GM21367 (cell line): ENCODE data around the gene CBX2.
"Not testable (repeated sequence)": the region's sequence is repeated elsewhere in the genome, so short reads cannot be mapped to it uniquely, and the experiment has no call there.

Experiments used
- ATAC-seq: cut with Tn5 transposase; IDR thresholded peaks from one replicate; pipeline ENCODE4 v1.9.1; 2021; ENCODE audit not compliant: unreplicated experiment

CBX2 gene

DNA sequence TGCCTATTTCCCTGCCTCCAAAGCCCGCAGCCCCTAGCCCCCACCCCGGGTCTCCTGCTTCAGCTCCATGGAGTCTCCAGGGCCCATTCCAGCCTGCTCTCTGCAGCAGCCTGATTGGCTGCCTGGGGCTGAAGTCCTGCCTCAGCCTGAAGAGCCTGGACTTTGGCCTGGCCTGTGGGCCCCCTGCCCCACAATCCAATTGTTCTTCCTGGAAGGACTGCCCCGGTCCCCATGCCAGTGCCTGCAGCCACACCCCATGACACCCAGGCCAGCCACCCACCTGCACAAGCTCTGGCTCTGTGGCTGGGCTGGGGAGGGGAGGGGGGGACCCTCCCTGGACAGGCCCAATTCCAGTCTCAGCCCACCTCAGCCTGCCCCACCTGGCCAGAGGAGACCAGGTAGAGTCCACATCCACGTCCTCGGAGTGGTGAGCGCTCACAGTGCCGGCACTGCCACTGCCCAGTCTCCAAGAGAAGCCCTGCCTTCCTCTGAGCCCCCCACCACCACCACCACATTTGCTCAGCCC lies 34.9 kb upstream of the CBX2 start:
- ATAC-seq: no peak

DNA sequence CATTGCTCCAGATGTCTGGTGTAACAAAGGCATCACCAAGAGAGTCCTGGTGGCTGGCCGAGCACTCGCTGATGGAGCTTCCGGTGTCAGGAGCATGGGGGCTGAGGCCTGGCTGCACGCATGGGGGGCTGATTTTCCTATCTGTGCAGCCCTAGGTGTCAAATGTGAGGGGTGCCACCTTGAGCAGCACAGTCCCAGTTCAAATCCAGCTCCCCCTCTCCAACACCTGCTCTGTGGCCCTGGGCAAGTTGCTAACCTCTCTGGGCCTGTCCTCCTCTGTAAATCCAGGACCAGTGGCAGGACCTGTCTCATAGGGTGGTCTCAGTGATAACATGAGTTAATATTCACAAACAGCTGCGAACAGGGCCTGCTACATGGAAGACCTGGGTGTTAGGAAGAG lies 34.3 kb upstream of the CBX2 start:
- no peak for ATAC-seq

DNA sequence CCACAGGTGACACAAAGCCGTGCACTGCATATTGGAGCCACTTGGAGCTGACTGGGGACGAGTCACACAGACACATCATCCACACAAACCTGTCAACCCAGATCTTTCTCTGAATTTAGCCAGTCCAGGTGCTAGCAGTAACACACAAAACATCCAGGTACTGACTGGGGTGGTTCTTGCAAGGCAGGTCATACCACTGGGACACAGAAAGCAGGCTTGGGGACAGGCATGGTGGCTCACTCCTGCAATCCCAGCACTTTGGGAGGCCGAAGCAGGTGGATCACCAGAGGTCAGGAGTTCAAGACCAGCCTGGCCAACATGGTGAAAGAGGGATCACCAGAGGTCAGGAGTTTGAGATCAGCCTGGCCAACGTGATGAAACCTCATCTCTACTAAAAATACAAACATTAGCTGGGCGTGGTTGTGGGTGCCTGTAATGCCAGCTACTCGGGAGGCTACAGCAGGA lies 32.3 kb upstream of the CBX2 start:
- ATAC-seq: no peak

DNA sequence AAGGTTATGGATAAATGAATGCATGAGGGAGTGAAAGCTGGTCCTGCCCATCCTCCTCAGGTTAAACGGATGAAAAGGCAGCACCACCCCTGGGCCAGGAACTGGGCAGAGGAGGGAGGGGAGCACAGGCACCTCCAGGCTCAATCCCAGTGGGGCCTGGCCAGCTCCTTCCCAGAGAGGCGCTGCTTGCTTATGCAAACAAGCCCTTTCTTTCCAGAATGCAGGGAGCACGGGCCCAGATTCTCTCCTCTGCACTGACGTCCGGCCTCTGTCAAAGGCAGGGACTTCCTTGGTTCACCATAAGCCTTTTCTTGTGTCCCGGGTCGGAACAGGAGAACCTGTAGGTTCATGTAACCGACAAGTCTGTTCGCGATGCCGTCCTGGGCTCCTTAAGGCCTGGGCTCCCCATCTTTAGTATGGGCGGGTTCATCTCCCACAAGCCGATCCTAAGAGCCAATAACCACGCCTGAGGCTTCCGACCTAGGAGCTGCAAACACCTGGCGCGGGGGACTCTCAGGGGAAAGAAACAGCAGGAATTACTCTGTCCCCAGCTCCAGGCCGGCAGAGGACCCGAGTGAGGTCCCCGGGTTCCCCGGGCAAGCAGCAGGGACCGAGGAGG lies 30.9 kb upstream of the CBX2 start:
- ATAC-seq: no peak

DNA sequence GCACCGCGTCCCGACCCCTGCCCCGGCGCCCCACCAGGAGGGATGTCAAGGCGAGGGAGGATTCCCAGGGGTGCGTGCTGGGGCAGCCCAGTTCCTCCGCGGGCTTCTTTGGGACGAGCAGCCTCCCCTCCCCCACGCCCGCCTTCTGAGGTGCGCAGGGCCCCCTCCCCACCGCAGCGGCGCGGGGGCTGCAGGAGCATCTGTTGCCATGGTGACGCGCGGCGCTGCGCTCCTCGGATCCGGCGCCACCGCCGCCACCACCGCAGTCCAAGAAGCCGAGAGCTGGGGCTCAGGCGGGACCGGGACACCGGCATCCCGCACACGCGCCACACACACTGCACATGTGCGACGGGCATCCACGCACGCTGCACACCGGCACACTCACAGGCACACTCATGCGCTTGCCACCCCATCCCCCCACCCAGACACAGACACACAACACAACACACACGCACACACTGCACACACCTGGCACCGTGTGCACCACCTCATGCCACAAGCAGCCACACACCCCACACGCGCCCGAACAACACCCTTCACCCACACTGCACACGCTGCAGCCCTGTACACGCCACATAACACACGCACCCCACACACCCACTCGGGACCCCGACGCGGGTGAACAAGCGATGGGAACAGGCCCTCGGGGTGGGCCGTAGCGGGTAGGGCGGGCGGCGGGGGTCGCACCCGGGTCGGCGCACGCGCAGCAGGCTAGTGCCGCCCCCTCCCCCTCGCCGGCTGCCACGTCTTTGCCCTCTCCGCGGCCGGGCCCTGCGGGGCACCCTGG lies 30.2 kb upstream of the CBX2 start:
- no peak for ATAC-seq

DNA sequence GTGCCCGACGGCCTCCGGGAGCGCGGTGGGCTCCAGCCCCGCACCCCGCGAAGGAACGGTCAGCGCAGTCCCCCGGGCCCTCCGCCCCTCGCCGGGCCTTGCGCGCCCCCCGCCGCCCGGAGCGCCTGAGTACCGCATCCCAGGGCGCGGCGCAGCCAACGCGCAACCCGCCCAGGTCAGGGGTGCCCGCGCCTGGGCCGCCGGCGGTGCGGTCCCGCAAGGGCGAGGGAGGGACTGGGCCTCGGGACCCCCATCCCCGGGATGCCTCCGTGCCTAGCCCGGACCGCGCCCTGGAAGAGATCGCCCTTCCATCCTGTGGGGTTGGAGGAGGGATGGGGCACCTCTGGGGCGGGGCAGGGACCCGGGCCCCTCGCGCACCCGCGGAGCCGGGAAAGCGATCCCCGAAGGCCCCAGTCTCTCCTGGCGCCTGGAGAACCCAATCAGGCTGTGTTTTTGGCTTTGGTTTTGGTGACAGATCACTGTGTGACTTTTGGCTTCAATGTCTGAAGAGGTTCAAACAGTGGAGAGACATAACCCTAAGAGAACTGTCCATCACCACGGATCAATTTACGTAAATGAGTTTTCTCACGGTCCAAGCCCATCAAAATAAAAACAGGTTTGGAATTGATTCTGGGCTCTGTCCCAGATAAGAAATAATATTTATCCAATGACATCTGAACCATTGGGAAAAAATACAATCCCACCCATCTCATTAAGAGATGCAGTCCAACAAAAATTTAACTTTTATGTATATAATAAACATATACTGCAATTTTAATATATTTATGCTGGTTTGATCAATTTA lies 29.5 kb upstream of the CBX2 start:
- ATAC-seq: no peak

DNA sequence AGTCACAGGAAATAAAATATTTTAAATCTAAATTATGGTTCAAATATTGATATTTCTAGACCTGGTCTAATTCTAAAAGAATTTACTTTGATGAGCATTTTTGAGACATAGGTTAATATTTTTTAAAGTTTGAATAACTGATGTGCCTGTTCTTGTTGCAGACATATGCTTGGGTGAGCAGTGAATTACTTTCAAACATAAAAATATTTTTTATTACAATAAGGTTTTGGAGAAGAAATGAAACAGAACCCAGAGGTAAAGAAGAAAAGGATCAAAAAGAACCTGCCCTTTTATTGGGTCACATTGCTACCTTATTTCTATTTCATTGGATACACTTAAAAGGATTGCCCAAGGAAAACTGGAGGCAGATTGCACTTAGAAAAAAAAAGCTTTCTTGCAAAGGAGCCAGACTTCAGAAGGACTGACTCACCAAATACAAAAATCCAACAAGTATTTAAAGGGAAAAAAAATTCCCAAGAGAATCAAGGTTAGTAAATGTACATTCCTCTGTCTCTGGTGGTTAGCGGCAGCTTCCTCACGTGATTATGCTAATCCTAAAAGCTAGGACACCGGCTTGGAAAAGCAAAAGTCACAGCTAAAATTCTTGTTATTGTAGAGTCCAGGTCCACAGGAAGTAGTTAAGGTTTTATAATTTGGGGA lies 28.7 kb upstream of the CBX2 start:
- no peak for ATAC-seq

DNA sequence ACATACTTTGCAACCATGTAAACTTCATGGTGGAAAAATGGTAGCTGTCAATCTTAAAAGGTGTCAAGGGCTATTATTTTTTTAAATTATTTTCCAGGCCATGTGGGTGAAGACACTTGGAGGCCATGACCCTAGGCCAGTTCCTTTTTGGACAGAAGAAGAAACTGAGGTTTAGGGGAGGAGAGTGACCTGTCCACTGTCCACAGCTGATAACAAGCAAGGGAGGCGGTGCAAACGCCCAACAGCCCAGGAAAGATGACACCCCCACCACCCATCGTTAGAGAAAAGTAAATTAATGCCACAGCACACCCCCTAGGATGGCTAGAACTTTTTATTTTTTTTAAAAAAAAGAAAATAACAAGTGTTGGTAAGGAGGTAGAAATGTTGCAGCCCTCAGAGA lies 28.0 kb upstream of the CBX2 start:
- ATAC-seq: no peak

DNA sequence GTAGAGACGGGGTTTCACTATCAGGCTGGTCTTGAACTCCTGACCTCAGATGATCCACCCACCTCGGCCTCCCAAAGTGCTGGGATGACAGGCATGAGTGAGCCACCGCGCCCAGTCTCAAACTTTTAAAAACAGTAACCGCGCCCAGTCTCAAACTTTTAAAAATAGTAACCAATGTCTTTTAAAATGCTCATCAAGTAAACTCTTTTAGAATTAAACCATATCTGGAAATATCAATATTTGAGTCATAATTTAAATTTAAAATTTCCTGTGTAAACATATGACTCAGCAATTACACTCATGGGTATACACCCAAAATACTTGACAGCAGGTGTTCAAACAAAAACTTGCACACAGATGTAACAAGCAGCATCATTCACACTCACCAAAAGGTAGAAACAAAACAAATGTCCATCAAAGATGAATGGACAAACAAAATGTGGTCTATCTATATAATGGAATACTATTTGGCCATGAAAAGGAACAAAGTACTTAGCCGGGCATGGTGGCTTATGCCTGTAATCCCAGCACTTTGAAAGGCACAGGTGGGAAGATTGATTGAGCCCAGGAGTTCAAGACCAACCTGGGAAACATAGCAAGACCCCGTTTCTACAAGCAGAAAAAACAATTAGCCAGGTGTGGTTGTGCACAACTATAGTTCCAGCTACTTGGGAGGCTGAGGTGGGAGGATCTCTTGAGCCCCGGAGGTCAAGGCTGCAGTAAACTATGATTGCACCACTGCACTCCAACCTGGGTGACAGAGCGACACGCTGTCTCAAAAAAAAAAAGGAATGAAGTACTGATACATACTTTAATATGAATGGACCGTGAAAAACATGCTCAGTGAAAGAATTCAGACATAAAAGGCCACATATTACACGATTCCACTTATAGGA lies 27.1 kb upstream of the CBX2 start:
- no peak for ATAC-seq

DNA sequence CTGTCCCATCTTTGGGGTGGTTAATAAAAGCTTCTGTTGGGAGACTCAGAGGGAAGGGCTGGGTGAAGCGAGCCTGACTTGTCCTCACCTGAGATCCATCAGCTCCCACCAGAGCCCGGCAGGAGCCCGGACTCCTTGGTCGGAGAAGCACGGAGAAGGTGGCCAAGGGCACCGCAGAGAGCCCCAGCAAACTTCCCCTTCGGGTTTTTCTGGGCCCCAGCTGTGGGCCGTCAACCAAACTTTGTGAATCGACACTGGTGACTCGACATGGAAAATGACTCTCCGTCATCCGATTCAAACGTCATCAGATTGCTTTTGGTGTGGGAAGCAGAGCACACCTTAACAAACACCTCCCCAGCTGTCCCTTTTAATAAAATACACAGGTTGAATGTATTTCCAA lies 25.8 kb upstream of the CBX2 start:
- ATAC-seq: no peak

DNA sequence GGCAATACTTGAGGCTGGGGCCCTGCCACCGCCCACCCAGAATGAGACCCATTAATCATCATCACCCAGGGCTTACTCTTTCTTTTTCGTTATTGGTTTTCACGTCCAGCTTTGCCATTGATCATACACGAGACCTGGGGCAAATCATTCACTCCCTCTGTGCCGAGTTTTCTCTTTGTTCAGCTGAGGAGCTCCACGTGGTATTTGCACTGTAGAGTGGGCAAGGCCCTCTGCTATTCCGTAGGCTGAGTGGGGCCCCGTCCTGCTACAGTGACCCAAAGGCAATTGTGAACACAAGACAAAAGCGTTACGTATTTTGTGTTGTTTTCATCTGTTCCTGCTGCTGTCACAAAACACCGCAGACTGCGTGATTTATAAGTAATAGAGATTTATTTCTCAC lies 23.6 kb upstream of the CBX2 start:
- ATAC-seq: no peak

DNA sequence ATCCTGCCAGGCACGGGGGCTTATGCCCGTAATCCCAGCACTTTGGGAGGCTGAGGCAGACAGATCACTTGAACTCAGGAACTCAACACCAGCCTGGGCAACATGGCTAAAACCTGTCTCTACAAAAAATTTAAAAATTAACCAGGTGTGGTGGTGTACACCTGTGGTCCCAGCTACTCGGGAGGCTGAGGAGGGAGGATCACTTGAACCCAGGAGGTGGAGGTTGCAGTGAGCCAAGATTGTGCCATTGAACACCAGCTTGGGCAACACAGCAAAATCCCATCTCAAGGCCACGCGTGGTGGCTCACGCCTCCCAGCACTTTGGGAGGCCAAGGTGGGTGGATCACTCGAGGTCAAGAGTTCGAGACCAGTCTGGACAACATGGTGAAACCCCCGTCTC lies 23.0 kb upstream of the CBX2 start:
- ATAC-seq: not testable (repeated sequence)

DNA sequence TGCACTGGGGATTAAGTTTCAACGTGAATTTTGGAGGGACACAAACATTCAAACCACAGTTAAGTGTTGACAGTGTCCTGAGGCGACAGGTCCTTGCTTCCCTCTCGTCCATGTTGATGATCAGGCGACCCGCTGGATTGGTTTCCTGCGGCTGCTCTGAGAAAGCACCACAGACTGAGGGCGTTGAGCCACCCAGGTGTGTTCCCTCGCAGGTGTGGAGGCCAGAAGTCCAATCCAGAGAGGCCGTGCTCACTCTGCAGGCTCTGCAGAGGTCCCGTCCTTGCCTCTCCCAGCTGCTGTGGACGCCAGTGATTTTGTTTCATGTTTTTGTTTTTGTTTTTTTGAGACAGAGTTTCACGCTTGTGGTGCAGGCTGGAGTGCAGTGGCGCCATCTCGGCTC lies 22.4 kb upstream of the CBX2 start:
- no peak for ATAC-seq

DNA sequence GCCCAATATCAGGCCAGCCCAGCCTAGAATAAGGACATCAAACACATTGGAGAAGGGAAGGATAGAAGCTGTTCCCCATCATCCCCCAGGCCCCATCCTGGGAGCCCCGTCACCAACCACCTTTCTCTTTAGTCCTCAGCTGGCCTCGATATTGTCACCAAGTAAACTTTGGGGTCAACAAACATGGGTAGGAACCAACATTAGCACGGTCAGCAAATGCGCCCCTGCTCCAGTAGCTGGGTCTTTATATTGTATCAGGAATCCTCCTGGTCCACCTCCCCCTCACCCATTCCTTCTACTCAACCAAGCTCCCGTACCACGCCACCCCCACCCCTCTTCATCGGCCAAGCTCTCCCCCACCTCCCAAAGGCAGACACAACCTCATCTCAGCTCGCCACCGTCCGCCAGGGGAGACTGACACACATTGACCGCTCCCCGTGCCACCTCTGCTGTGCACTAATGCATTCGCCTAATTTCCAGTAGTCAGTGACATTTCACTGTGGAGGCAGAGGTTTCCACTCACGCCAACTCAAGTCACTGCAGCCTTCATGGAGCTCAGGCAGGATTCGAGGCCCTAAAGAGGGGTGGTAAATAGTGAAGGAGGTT lies 20.7 kb upstream of the CBX2 start:
- ATAC-seq: no peak

DNA sequence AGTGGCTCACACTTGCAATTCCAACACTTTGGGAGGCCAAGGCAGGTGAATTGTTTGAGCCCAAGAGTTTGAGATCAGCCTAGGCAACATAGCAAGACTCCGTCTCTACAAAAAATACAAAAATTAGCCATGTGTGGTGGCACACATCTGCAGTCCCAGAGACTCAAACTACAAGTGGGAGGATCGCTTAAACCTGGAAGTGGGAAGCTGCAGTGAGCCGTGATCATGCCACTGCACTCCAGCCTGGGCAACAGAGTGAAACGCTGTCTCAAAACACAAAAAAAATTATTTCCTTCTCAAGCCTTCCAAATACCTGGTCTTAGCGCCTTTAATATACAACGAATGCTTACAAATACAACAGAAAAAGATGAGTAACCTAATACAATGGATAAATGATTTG lies 19.7 kb upstream of the CBX2 start:
- no peak for ATAC-seq

DNA sequence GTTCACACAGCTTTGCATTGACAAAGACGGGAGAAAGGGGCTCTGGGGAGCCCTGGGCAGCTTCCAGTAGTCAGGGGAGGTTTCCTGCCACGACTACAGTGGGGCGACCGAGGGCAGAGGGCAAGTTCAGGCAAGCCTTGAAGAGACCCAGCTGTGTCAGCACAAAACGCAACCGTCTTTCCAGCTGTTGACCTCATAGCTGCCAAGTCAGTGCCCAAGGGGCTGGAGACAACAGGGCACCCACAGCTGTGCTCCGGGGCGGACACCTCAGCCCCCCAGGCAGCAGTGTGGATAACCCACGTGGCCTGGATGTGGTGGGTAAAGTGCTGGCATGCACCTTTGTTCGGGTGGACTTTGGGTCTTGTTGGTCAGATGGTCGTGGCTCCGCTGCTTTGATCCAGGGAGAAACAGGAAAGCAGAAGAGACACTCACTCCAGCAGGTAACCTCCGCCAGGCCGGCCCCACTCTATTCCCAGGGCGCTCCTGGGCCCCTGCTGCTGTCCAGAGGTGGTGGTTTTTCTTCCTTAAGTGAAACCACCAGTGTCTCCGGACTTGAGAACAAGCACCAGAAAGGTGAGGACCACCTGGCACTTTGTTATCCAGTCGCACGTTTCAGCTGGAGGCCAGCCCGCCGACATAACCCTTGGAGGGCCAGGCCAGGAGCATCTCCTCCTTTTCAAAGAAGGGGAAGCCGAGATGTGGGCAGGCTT lies 17.6 kb upstream of the CBX2 start:
- no peak for ATAC-seq

DNA sequence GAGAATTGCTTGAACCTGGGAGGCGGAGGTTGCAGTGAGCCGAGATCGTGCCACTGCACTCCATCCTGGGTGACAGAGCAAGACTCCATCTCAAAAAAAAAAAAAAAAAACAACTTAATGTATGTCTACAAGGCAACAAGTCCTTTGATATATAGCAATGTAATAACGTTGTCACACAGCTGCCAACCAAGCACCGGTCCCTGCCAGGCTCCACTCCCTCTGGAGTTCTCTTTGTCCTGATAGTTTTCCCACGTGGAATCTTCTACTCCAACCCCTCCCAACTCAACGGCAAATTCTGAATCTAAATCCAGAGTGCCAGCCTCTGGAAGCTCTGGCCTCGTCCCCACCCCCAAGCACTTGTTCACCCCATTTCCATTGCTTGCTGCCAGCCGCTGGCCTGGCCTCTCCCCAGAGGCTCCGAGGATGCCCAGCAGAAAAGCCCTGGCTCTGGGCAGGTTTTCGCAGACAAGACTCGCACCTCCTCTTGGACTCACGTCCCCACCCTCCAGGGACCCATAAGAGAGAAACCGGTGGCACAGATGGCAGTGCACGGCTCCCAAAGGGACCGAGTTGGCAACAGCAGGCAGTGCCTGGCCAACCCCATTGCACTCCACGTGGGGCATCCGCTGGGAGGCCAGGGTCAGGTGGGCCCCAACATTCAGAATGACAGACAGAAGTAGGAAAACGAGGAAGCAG lies 15.9 kb upstream of the CBX2 start:
- ATAC-seq: no peak

DNA sequence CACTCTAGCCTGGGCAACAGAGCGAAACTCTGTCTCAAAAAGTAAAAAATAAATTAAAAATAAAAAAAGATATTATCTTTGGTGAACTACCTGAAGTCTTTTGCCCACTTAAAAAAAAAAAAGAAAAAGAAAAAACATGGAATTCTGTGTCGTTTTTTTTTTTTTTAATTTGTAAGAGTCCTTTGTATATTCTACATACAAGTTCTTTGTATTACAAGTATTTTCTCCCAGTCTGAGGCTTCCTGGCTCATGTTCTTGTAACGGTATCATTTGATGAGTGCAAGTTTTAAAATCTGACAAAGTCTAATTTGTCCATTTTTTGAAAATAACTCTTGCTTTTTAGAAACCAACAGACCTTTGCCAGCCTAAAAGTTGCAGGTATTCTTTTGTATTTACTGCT lies 12.2 kb upstream of the CBX2 start:
- no peak for ATAC-seq
